HG03196 (cell line): ENCODE results near the gene ARHGEF16.

Source experiments
- ATAC-seq: cut with Tn5 transposase; IDR thresholded peaks from one replicate; pipeline ENCODE4 v1.9.1; 2021; ENCODE audit not compliant: unreplicated experiment

Gene ARHGEF16

GRCh38 chr1:3422638-3423037 is 31.8 kb upstream of the ARHGEF16 start:
- no peak for ATAC-seq

GRCh38 chr1:3423245-3423829 is 31.1 kb upstream of the ARHGEF16 start:
- no peak for ATAC-seq

GRCh38 chr1:3423896-3424611 is 30.4 kb upstream of the ARHGEF16 start:
- no peak for ATAC-seq

GRCh38 chr1:3425486-3426215 is 28.8 kb upstream of the ARHGEF16 start:
- no peak for ATAC-seq

GRCh38 chr1:3426956-3427535 is 27.4 kb upstream of the ARHGEF16 start:
- no peak for ATAC-seq

GRCh38 chr1:3427711-3428704 is 26.5 kb upstream of the ARHGEF16 start:
- ATAC-seq = no peak

- no peak for ATAC-seq
These were observed 25.6 kb upstream of the ARHGEF16 start for GRCh38 chr1:3428899-3429298.

- ATAC-seq = no peak
These were observed 25.1 kb upstream of the ARHGEF16 start for GRCh38 chr1:3429320-3429719.

- no peak for ATAC-seq
These were observed 24.7 kb upstream of the ARHGEF16 start for GRCh38 chr1:3429766-3430165.

GRCh38 chr1:3430406-3430805 is 24.1 kb upstream of the ARHGEF16 start:
- ATAC-seq = no peak

- ATAC-seq = no peak
These were observed 23.6 kb upstream of the ARHGEF16 start for GRCh38 chr1:3430820-3431219.

- no peak for ATAC-seq
These were observed 23.2 kb upstream of the ARHGEF16 start for GRCh38 chr1:3431266-3431665.

- ATAC-seq = no peak
These were observed 22.8 kb upstream of the ARHGEF16 start for GRCh38 chr1:3431686-3432085.

- no peak for ATAC-seq
These were observed 22.2 kb upstream of the ARHGEF16 start for GRCh38 chr1:3432306-3432705.

GRCh38 chr1:3433076-3433475 is 21.4 kb upstream of the ARHGEF16 start:
- no peak for ATAC-seq

- ATAC-seq = no peak
These were observed 20.7 kb upstream of the ARHGEF16 start for GRCh38 chr1:3433596-3434320.

- ATAC-seq = no peak
These were observed 19.9 kb upstream of the ARHGEF16 start for GRCh38 chr1:3434406-3435110.

- no peak for ATAC-seq
These were observed 18.8 kb upstream of the ARHGEF16 start for GRCh38 chr1:3435666-3436065.

- ATAC-seq = no peak
These were observed 18.0 kb upstream of the ARHGEF16 start for GRCh38 chr1:3436451-3436850.
